Vagina (tissue), 2 donors: ENCODE data around the gene PDK1. TPM values are rescaled to one million over a fixed set of nuclear protein-coding genes. Genes with fewer than 3 reads are reported as not detected.

Experiments used
- DNase-seq, 2 donors: peaks; one replicate each; pipeline ENCODE4 v3.0.0-alpha.2; 2017; ENCODE audit errors: extremely low spot score in 2 of 2
- H3K27ac ChIP-seq: fragments of 200-600 bp; sonication (generic); one replicate; pipeline ENCODE4 v1.5.1; 2019
- H3K27me3 ChIP-seq: fragments of 200-600 bp; sonication (generic); one replicate; pipeline ENCODE4 v1.5.1; 2019
- H3K36me3 ChIP-seq, 2 donors: fragments of 200-600 bp; sonication (generic); one replicate each; pipeline ENCODE4 v1.5.1; 2017 to 2019
- H3K4me1 ChIP-seq: fragments of 200-600 bp; sonication (generic); one replicate; pipeline ENCODE4 v1.5.1; 2019
- H3K4me3 ChIP-seq, 2 donors: fragments of 200-600 bp; sonication (generic); 1 replicate in 1 of 2; 2 replicates in 1 of 2; pipeline ENCODE4 v1.5.1; 2016 to 2019
- H3K9me3 ChIP-seq: fragments of 200-600 bp; sonication (generic); one replicate; pipeline ENCODE4 v1.5.1; 2019
- CTCF ChIP-seq, 3 experiments: fragments of 450-650 bp in 2 of 3; fragments of 200-600 bp in 1 of 3; sonication (generic) in 1 of 3; IDR thresholded peaks; one replicate each; pipeline ENCODE4 v1.5.1; 2017 to 2019; ENCODE audit warnings: antibody characterized with exemption in 3 of 3, mild to moderate bottlenecking in 2 of 3, moderate library complexity in 2 of 3
- POLR2A ChIP-seq, 2 donors: fragments of 450-650 bp; IDR thresholded peaks; one replicate each; pipeline ENCODE4 v1.6.1; 2017; ENCODE audit warnings: antibody characterized with exemption in 2 of 2, mild to moderate bottlenecking in 2 of 2, moderate library complexity in 2 of 2
- POLR2AphosphoS5 ChIP-seq, 2 donors: sonication (generic); formaldehyde crosslinking; IDR thresholded peaks; one replicate each; pipeline ENCODE4 v1.9.0; 2017; ENCODE audit warnings: antibody characterized with exemption in 2 of 2, mild to moderate bottlenecking in 2 of 2, low read depth in 1 of 2; ENCODE audit not compliant: insufficient read depth in 1 of 2
- intact Hi-C: fragments of 100-400 bp; cut with DNase I; formaldehyde crosslinking; loops from one replicate; pipeline ENCODE4 v1.15.1; 2023
- total RNA-seq: library from RNA; depleted of rRNA; stranded (reverse); fragments of >200 nt; gene quantifications from one replicate; pipeline ENCODE4 v1.2.3, GENCODE V29; 2016

Gene PDK1
- total RNA-seq, 1 donor from 2014 or later, result 17.7 TPM

- Histone ChIP-seq H3K9me3 (no peaks in the 10 kb centered on the region), H3K4me3 (no peak overlapping the region), H3K27ac (no peak overlapping the region), H3K4me1 (no peaks in the 10 kb centered on the region), H3K36me3 (peaks cover 0 to 25% of the 10 kb centered on the region in 2 donors), H3K27me3 (no peaks in the 10 kb centered on the region)
- intact Hi-C loops, result no loop called here
- no peak for TF ChIP-seq POLR2A (IDR thresholded peaks at IDR 0.05)
- no peak for TF ChIP-seq POLR2AphosphoS5 (IDR thresholded peaks at IDR 0.05; ENCODE audit: insufficient read depth in 1 of 2, low read depth in 1 of 2)
- no peak for TF ChIP-seq CTCF (IDR thresholded peaks at IDR 0.05)
- DNase-seq, result no peak
These were observed 40.9 kb downstream of the PDK1 start for GRCh38 chr2:172596776-172597175.

DNA sequence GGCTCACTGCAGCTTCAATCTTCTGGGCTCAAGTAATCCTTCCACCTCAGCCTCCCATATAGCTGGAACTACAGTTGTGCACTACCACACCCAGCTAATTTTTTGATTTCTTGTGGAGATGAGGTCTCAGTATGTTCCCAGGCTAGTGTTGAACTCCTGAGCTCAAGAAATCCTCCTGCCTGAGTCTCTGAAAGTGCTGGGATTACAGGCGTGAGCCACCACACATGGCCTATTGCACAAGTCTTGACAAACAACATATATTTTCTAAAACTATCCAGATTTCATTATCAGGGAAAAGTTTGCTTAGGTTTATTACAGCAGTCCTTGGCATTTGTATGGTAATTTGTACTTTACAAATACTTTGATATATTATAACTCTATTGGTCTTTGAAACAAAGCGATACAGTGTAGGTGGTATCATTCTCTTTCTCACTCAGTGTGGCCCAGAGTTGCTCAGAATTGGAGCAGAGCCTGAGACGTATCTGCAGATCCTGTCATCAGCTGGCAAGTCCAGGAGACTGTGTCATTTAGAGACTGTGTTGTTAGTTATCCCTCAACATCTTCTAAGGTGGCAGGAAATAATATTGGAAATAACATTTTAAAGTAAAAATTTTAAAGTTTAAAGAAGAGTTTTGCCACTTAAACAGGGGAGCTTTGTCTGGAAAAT is 41.4 kb downstream of the PDK1 start:
- no peaks in the 10 kb centered on the region for H3K4me1 ChIP-seq
- no peak overlapping the region for H3K27ac ChIP-seq
- peaks cover 0 to 25% of the 10 kb centered on the region in 2 donors for H3K36me3 ChIP-seq
- H3K27me3 ChIP-seq, result no peaks in the 10 kb centered on the region
- H3K9me3 ChIP-seq, result no peaks in the 10 kb centered on the region
- intact Hi-C loops, result no loop called here
- no peak for TF ChIP-seq POLR2AphosphoS5 (IDR thresholded peaks at IDR 0.05; ENCODE audit: insufficient read depth in 1 of 2, low read depth in 1 of 2)
- H3K4me3 ChIP-seq, result no peak overlapping the region
- no peak for DNase-seq

DNA sequence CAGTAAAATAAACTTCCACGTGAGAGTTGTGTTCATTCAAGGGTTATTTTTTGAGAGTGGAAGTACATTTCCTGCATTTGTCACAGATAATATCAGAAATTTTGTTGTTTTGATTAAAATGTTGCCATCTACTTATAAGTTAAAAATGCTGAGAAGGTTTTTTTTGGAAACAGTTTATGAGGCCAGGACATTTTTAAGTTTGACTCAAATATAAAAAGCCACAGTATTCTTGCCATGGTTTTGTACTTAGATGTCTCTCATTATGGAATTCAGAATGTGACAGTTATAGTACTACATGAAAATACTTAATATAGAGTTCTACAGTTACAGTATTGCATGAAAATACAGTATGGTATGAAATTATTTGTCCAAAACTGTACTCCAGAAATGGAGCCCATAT is 44.1 kb downstream of the PDK1 start:
- DNase-seq, result no peak
- intact Hi-C loops, result no loop called here

GRCh38 chr2:172600557-172601008 is 44.7 kb downstream of the PDK1 start:
- Histone ChIP-seq H3K9me3 (no peaks in the 10 kb centered on the region), H3K27ac (no peak overlapping the region), H3K27me3 (no peaks in the 10 kb centered on the region), H3K4me3 (no peak overlapping the region), H3K4me1 (no peaks in the 10 kb centered on the region), H3K36me3 (peaks cover 0 to 27% of the 10 kb centered on the region in 2 donors)
- intact Hi-C loops, result no loop called here
- DNase-seq, result no peak
- no peak for TF ChIP-seq POLR2AphosphoS5 (IDR thresholded peaks at IDR 0.05; ENCODE audit: insufficient read depth in 1 of 2, low read depth in 1 of 2)
- no peak for TF ChIP-seq POLR2A (IDR thresholded peaks at IDR 0.05)
- no peak for TF ChIP-seq CTCF (IDR thresholded peaks at IDR 0.05)

More for the DNA sequence above, 44.1 kb downstream of the PDK1 start:
- Histone ChIP-seq H3K36me3 (peaks cover 0 to 33% of the 10 kb centered on the region in 2 donors), H3K9me3 (no peaks in the 10 kb centered on the region), H3K4me3 (no peak overlapping the region), H3K27ac (no peak overlapping the region), H3K4me1 (no peaks in the 10 kb centered on the region), H3K27me3 (no peaks in the 10 kb centered on the region)
- no peak for TF ChIP-seq POLR2AphosphoS5 (IDR thresholded peaks at IDR 0.05; ENCODE audit: insufficient read depth in 1 of 2, low read depth in 1 of 2)

DNA sequence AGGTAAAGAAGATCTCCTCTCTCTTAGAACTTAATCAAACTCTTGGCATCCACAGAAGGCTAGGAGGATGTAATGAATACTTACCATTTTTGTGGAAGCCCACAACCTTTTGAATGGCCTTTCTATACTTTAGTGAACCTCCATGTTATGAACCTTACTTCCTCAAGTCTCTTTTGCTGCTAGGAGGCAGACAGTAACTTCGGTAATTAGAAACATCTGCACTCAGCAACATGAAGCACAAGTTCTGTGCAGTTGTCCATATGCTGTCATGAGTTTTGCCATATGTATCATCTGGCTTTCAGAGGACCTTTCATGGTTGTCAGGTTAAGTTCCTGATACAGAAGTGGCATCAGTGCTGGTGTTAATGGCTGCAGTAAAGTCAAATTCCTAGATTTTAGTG is 50.4 kb downstream of the PDK1 start:
- no peaks in the 10 kb centered on the region for H3K27me3 ChIP-seq
- intact Hi-C loops, result no loop called here
- TF ChIP-seq CTCF (IDR thresholded peaks at IDR 0.05) (no peak), POLR2A (IDR thresholded peaks at IDR 0.05) (no peak), POLR2AphosphoS5 (IDR thresholded peaks at IDR 0.05; ENCODE audit: insufficient read depth in 1 of 2, low read depth in 1 of 2) (no peak)
- H3K4me3 ChIP-seq, result no peak overlapping the region
- H3K4me1 ChIP-seq, result no peaks in the 10 kb centered on the region
- H3K9me3 ChIP-seq, result no peaks in the 10 kb centered on the region
- H3K27ac ChIP-seq, result no peak overlapping the region
- peaks cover 0 to 8% of the 10 kb centered on the region in 2 donors for H3K36me3 ChIP-seq
- no peak for DNase-seq

DNA sequence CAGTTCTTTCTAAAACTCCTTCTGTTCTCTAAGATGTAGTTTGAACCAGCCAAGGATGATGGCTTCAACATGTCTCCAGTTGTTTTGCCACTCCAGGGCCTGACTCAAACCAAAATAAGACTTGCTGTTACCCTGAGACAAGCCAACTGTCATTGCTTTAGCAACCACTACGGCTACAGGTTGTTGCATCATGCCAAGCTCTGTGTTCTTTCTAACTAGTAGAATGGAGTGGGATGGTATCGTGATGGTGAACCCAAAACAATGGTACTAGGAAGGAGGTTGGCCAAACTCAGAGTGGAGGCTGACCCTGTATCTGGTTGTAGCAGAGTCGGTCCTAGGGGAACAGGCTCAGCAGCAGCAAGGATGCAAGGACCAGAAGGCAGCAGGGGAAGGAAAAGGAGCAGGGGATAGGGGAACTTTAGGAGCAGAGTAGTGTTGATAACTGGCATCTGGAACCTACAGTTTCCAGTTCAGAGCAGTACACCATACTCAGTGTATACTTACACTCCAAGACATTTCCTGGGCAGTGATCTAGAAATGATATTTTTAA is 51.6 kb downstream of the PDK1 start:
- H3K27ac ChIP-seq, result no peak overlapping the region
- TF ChIP-seq CTCF (IDR thresholded peaks at IDR 0.05) (no peak), POLR2A (IDR thresholded peaks at IDR 0.05) (no peak), POLR2AphosphoS5 (IDR thresholded peaks at IDR 0.05; ENCODE audit: insufficient read depth in 1 of 2, low read depth in 1 of 2) (no peak)
- intact Hi-C loops, result no loop called here
- no peak overlapping the region for H3K4me3 ChIP-seq
- no peak for DNase-seq
- H3K36me3 ChIP-seq, result peaks cover 0 to 8% of the 10 kb centered on the region in 2 donors
- no peaks in the 10 kb centered on the region for H3K9me3 ChIP-seq
- no peaks in the 10 kb centered on the region for H3K4me1 ChIP-seq
- H3K27me3 ChIP-seq, result no peaks in the 10 kb centered on the region
